ENCODE data around the gene IKBKE.

DNA sequence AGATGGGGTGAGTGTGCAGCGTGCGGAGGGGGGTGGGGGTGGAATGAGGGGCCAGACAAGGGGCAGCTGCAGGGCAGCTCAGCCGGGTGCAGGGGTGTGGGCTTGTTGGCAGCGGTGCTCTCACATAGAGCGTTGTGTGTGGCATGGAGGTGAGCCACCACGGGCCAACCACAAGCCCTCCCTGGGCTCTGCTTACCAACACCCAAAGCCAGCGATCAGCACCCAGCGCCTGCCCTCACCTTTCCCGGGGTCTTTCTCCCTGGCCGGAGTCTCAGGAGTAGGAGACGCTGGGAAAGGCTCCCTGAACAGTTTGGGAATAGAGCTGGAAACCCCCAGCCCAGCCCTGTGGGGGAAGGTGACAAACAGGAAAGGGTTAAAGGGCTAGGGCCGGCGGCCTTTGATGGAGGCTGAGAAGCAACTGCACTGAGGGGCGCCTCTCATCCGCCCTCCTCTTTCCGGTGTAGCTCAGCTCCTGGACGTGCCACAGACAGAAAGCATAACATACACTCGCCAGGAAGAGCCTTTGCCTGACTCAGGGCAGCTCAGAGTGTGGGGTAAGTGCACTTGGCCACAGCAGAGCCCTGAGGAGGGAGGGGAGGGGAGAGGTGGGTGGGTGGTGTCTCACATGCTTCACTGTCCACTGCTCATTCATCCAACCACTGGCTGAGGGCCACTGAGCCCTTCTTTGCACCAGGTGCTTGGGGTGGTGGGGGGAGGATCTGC lies 577 bp downstream of the IKBKE start:
- TF ChIP-seq GATA2 (IDR thresholded peaks at IDR 0.05; ENCODE audit: low read depth, low read length) (no peak), GATA3 (IDR thresholded peaks at IDR 0.05; ENCODE audit: low read depth, low read length) (no peak)
